ENCODE measurements around the gene SMOC1. TPM values are rescaled to one million over a fixed set of nuclear protein-coding genes. Genes with fewer than 3 reads are reported as not detected.

The SMOC1 gene
- total RNA-seq, 1 experiment from 2014 or later, result not detected

GRCh38 chr14:69941768-69942742 lies 62.8 kb downstream of the SMOC1 start:
- intact Hi-C loops (cut with micrococcal nuclease), result no loop called here
- BruUV-seq (replicated peaks), result no TSS peak
- no peak overlapping the region for H3K4me3 ChIP-seq (ENCODE audit: low read length)
- H3K9me2 ChIP-seq (replicated peaks; ENCODE audit: low read length), result no peaks in the 10 kb centered on the region
- no peaks in the 10 kb centered on the region for H4K20me1 ChIP-seq (ENCODE audit: low read length)
- H2AFZ ChIP-seq (ENCODE audit: low read length), result no peak overlapping the region
- no peak overlapping the region for H3K4me2 ChIP-seq (ENCODE audit: low read length)
- H3K79me2 ChIP-seq (ENCODE audit: low read length), result no peaks in the 10 kb centered on the region
- H3K27ac ChIP-seq (ENCODE audit: low read length), result no peak overlapping the region
- H3K9me3 ChIP-seq (ENCODE audit: low read length), result no peaks in the 10 kb centered on the region
- ChIA-PET CTCF (no interaction called here), POLR2A (ENCODE audit: unreplicated experiment) (no interaction called here)
- H3K36me3 ChIP-seq (ENCODE audit: low read depth, low read length), result no peaks in the 10 kb centered on the region
- H3K4me1 ChIP-seq (ENCODE audit: insufficient read depth, low read length), result no peaks in the 10 kb centered on the region
- ATAC-seq (no peak), DNase-seq (no peak)
- H3F3A ChIP-seq (ENCODE audit: low read length, unreplicated experiment), result no peaks in the 10 kb centered on the region
- no peak overlapping the region for H3K9ac ChIP-seq (ENCODE audit: low read length)
- H3K27me3 ChIP-seq (ENCODE audit: low read length), result peaks cover 93% of the 10 kb centered on the region
- TF ChIP-seq EZH2phosphoT487 (IDR thresholded peaks at IDR 0.05; ENCODE audit: borderline replicate concordance, low read length), result no peak
- TF ChIP-seq CTCF (conservative IDR thresholded peaks at IDR 0.05; ENCODE audit: low read depth, low read length), result no peak
- no peak for TF ChIP-seq EZH2 (IDR thresholded peaks at IDR 0.05; ENCODE audit: low read length, unreplicated experiment)

- H3K27me3 ChIP-seq (ENCODE audit: low read length), result peaks cover 92% of the 10 kb centered on the region
- no peak overlapping the region for H3K27ac ChIP-seq (ENCODE audit: low read length)
- no peaks in the 10 kb centered on the region for H3K79me2 ChIP-seq (ENCODE audit: low read length)
- no peaks in the 10 kb centered on the region for H3K9me3 ChIP-seq (ENCODE audit: low read length)
- intact Hi-C loops (cut with micrococcal nuclease), result no loop called here
- ChIA-PET CTCF (no interaction called here), POLR2A (ENCODE audit: unreplicated experiment) (no interaction called here)
- no peaks in the 10 kb centered on the region for H3F3A ChIP-seq (ENCODE audit: low read length, unreplicated experiment)
- H3K36me3 ChIP-seq (ENCODE audit: low read depth, low read length), result no peaks in the 10 kb centered on the region
- no peak overlapping the region for H3K4me3 ChIP-seq (ENCODE audit: low read length)
- H4K20me1 ChIP-seq (ENCODE audit: low read length), result no peaks in the 10 kb centered on the region
- no peaks in the 10 kb centered on the region for H3K9me2 ChIP-seq (replicated peaks; ENCODE audit: low read length)
- DNase-seq (no peak), ATAC-seq (no peak)
- H2AFZ ChIP-seq (ENCODE audit: low read length), result no peak overlapping the region
- H3K4me2 ChIP-seq (ENCODE audit: low read length), result no peak overlapping the region
- BruUV-seq (replicated peaks), result no TSS peak
- no peak overlapping the region for H3K9ac ChIP-seq (ENCODE audit: low read length)
- TF ChIP-seq EZH2phosphoT487 (IDR thresholded peaks at IDR 0.05; ENCODE audit: borderline replicate concordance, low read length), result no peak
- TF ChIP-seq CTCF (conservative IDR thresholded peaks at IDR 0.05; ENCODE audit: low read depth, low read length), result no peak
- no peak for TF ChIP-seq EZH2 (IDR thresholded peaks at IDR 0.05; ENCODE audit: low read length, unreplicated experiment)
- H3K4me1 ChIP-seq (ENCODE audit: insufficient read depth, low read length), result no peaks in the 10 kb centered on the region
Measured at GRCh38 chr14:69943084-69943780, 64.0 kb downstream of the SMOC1 start.

All from PC-3 (cell line).